ENCODE data around the gene LRMDA. TPM values are rescaled to one million over a fixed set of nuclear protein-coding genes. Genes with fewer than 3 reads are reported as not detected.
A peak's percentile ranks its signal among the peaks of the same experiment; 100 is the strongest.

The LRMDA gene
- total RNA-seq, 4 donors from 2014 or later: 7.3 to 20.1 (median 8.4) TPM

- TF ChIP-seq EP300 (IDR thresholded peaks at IDR 0.05) (no peak), POLR2AphosphoS5 (IDR thresholded peaks at IDR 0.05) (no peak), POLR2A (IDR thresholded peaks at IDR 0.05) (no peak), CTCF (IDR thresholded peaks at IDR 0.05) (no peak)
- Histone ChIP-seq H3K4me1 (no peaks in the 10 kb centered on the region), H3K36me3 (no peaks in the 10 kb centered on the region), H3K9me3 (no peaks in the 10 kb centered on the region), H3K4me3 (no peak overlapping the region), H3K27ac (no peak overlapping the region), H3K27me3 (no peaks in the 10 kb centered on the region)
- no peak for ATAC-seq
- WGBS, 2 donors (ENCODE audit: low coverage in 1 of 2): 71 to 83% methylated on average over 3 of the region's 3 CpGs
These were observed 485.5 kb downstream of the LRMDA start for GRCh38 chr10:75916906-75917305.

GRCh38 chr10:75919913-75920312 lies 488.5 kb downstream of the LRMDA start:
- Histone ChIP-seq H3K4me3 (no peak overlapping the region), H3K4me1 (no peaks in the 10 kb centered on the region), H3K27ac (no peak overlapping the region), H3K36me3 (no peaks in the 10 kb centered on the region), H3K27me3 (no peaks in the 10 kb centered on the region), H3K9me3 (no peaks in the 10 kb centered on the region)
- no peak for TF ChIP-seq CTCF (IDR thresholded peaks at IDR 0.05)
- TF ChIP-seq POLR2AphosphoS5 (IDR thresholded peaks at IDR 0.05): no peak
- TF ChIP-seq EP300 (IDR thresholded peaks at IDR 0.05): no peak
- TF ChIP-seq POLR2A (IDR thresholded peaks at IDR 0.05): no peak
- WGBS, 2 donors (ENCODE audit: low coverage in 1 of 2): 76 to 90% methylated on average over 2 of the region's 2 CpGs
- no peak for ATAC-seq

GRCh38 chr10:75922435-75922834 lies 491.0 kb downstream of the LRMDA start:
- no peaks in the 10 kb centered on the region for H3K27me3 ChIP-seq
- H3K4me3 ChIP-seq: no peak overlapping the region
- no peaks in the 10 kb centered on the region for H3K36me3 ChIP-seq
- H3K27ac ChIP-seq: no peak overlapping the region
- no peak for TF ChIP-seq EP300 (IDR thresholded peaks at IDR 0.05)
- no peak for TF ChIP-seq POLR2A (IDR thresholded peaks at IDR 0.05)
- TF ChIP-seq CTCF (IDR thresholded peaks at IDR 0.05): peak in 1 of 4 experiments; percentile 28
- ATAC-seq: no peak
- no peaks in the 10 kb centered on the region for H3K9me3 ChIP-seq
- no peaks in the 10 kb centered on the region for H3K4me1 ChIP-seq

GRCh38 chr10:75924309-75924902 lies 493.0 kb downstream of the LRMDA start:
- Histone ChIP-seq H3K36me3 (no peaks in the 10 kb centered on the region), H3K9me3 (no peaks in the 10 kb centered on the region), H3K4me3 (no peak overlapping the region), H3K27me3 (no peaks in the 10 kb centered on the region), H3K4me1 (no peaks in the 10 kb centered on the region), H3K27ac (no peak overlapping the region)
- WGBS, 2 donors (ENCODE audit: low coverage in 1 of 2): 87 to 88% methylated on average over 5 to 9 of the region's 9 CpGs
- ATAC-seq: no peak
- no peak for TF ChIP-seq EP300 (IDR thresholded peaks at IDR 0.05)

GRCh38 chr10:75925999-75926398 lies 494.6 kb downstream of the LRMDA start:
- no peak for TF ChIP-seq CTCF (IDR thresholded peaks at IDR 0.05)
- TF ChIP-seq POLR2A (IDR thresholded peaks at IDR 0.05): no peak
- TF ChIP-seq POLR2AphosphoS5 (IDR thresholded peaks at IDR 0.05): no peak
- TF ChIP-seq EP300 (IDR thresholded peaks at IDR 0.05): no peak
- H3K36me3 ChIP-seq: no peaks in the 10 kb centered on the region
- WGBS, 2 donors (ENCODE audit: low coverage in 1 of 2): 67 to 90% methylated on average over 1 of the region's 1 CpG

More at GRCh38 chr10:75925999-75926398, 494.6 kb downstream of the LRMDA start:
- no peaks in the 10 kb centered on the region for H3K9me3 ChIP-seq
- no peaks in the 10 kb centered on the region for H3K27me3 ChIP-seq
- no peak overlapping the region for H3K27ac ChIP-seq
- ATAC-seq: no peak
- H3K4me3 ChIP-seq: no peak overlapping the region
- peaks cover 0 to 6% (median 0%) of the 10 kb centered on the region in 3 donors for H3K4me1 ChIP-seq
